ENCODE results near the gene OPTN. TPM values are rescaled to one million over a fixed set of nuclear protein-coding genes. Genes with fewer than 3 reads are reported as not detected.

The OPTN gene
- polyA plus RNA-seq, 3 donors, result 1.4 to 3.7 (median 2.6) TPM

DNA sequence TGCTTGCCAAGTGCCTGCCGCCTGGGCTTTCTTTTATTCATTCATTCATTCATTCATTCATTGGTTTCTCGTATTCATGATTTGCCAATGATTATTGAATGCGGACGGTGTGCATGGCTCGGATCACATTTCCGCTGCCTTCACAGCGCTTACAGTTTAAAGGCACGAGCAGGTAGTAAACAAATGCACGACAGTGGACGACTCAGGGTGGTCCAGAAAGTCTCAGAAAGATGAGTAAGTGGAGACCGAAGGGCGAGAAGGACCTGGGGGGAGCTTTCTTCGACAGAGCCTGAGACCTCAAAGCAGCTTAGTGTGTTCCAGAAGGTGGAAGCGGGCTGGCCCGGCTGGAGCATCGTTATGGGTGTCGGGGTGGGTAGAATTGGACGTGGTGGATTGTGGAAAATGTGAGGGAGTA, 61.9 kb downstream of the OPTN start:
- H3K9ac ChIP-seq (ENCODE audit: insufficient read depth, low read length, poor library complexity, severe bottlenecking), result no peak overlapping the region

GRCh38 chr10:13163859-13164258, 63.9 kb downstream of the OPTN start:
- no peak for TF ChIP-seq CTCF (IDR thresholded peaks at IDR 0.05)
- Histone ChIP-seq H3K27me3 (ENCODE audit: control insufficient read depth in 2 of 2, insufficient read depth in 2 of 2, low read length in 2 of 2) (no peaks in the 10 kb centered on the region), H3K79me2 (ENCODE audit: insufficient read depth, low read length) (peaks cover 12% of the 10 kb centered on the region), H3K4me1 (ENCODE audit: control insufficient read depth in 1 of 2, insufficient read depth in 2 of 2, low read length in 2 of 2) (peaks cover 14 to 21% of the 10 kb centered on the region in 2 donors), H3K4me2 (replicated peaks; ENCODE audit: extremely low read depth, low read length, poor library complexity, severe bottlenecking) (no peak overlapping the region), H4K20me1 (ENCODE audit: insufficient read depth, low read length) (no peaks in the 10 kb centered on the region), H3K9ac (ENCODE audit: insufficient read depth, low read length, poor library complexity, severe bottlenecking) (no peak overlapping the region), H3K4me3 (replicated peaks in 1 of 3; ENCODE audit: low read depth in 2 of 3, low read length in 3 of 3) (no peak overlapping the region), H3K9me3 (replicated peaks in 1 of 2; ENCODE audit: control insufficient read depth in 1 of 2, insufficient read depth in 1 of 2, low read length in 2 of 2) (no peaks in the 10 kb centered on the region), H3K36me3 (replicated peaks in 1 of 2; ENCODE audit: control insufficient read depth in 1 of 2, insufficient read depth in 2 of 2, low read length in 2 of 2) (peaks cover 0 to 15% of the 10 kb centered on the region in 2 donors), H3K27ac (ENCODE audit: low read depth in 1 of 2, low read length in 2 of 2) (no peak overlapping the region), H2AFZ (ENCODE audit: insufficient read depth, low read depth, low read length, poor library complexity, severe bottlenecking) (no peak overlapping the region)
- Mint-ChIP-seq H3K9me3 (peaks cover 0 to under 1% (median 0%) of the 10 kb centered on the region in 7 donors), H3K36me3 (peaks cover 5 to 18% of the 10 kb centered on the region in 2 donors), H3K27me3 (ENCODE audit: low read depth in 3 of 3) (peaks cover 0 to 5% (median 2%) of the 10 kb centered on the region in 3 donors), H3K27ac (no peak overlapping the region), H3K4me1 (peaks cover 19% of the 10 kb centered on the region), H3K4me3 (no peak overlapping the region)
- intact Hi-C loops (cut with micrococcal nuclease), result loop anchor here in 1 of 2 donors (5.0 kb wide), 1 partner anchor 138 kb away; the partner anchor contains the start of gene PHYH
- no peak for DNase-seq
- no CpG with 5 or more reads among the region's 3 CpGs for WGBS (ENCODE audit: insufficient coverage)

More for the DNA sequence above, 61.9 kb downstream of the OPTN start:
- Mint-ChIP-seq H3K4me1 (peaks cover 19% of the 10 kb centered on the region), H3K27ac (peak overlapping the region in 3 of 7 donors; percentile 8 to 19 (median 17)), H3K27me3 (ENCODE audit: low read depth in 3 of 3) (peaks cover 2 to 8% (median 7%) of the 10 kb centered on the region in 3 donors), H3K9me3 (peaks cover 0 to 3% (median 2%) of the 10 kb centered on the region in 7 donors), H3K4me3 (peak overlapping the region; percentile 76 to 89), H3K36me3 (peaks cover 3 to 10% of the 10 kb centered on the region in 2 donors)
- peaks cover 0 to 5% of the 10 kb centered on the region in 2 donors for H3K36me3 ChIP-seq (replicated peaks in 1 of 2; ENCODE audit: control insufficient read depth in 1 of 2, insufficient read depth in 2 of 2, low read length in 2 of 2)
- intact Hi-C loops (cut with micrococcal nuclease), result loop anchor here (2.0 to 5.0 kb wide), 2 partner anchors 140 to 141 kb away; partner anchors contain the start of gene PHYH (in 1 of the 2)
- no peaks in the 10 kb centered on the region for H3K27me3 ChIP-seq (ENCODE audit: control insufficient read depth in 2 of 2, insufficient read depth in 2 of 2, low read length in 2 of 2)
- no peak for DNase-seq
- H3K4me3 ChIP-seq (replicated peaks in 1 of 3; ENCODE audit: low read depth in 2 of 3, low read length in 3 of 3), result peak overlapping the region; percentile 14 to 71 (median 23)
- peak overlapping the region; percentile 87 for H3K4me2 ChIP-seq (replicated peaks; ENCODE audit: extremely low read depth, low read length, poor library complexity, severe bottlenecking)
- no peak for TF ChIP-seq CTCF (IDR thresholded peaks at IDR 0.05)
- H3K79me2 ChIP-seq (ENCODE audit: insufficient read depth, low read length), result peaks cover 12% of the 10 kb centered on the region
- WGBS (ENCODE audit: insufficient coverage), result 6% methylated on average over 18 of the region's 18 CpGs
- H3K4me1 ChIP-seq (ENCODE audit: control insufficient read depth in 1 of 2, insufficient read depth in 2 of 2, low read length in 2 of 2), result peaks cover 14 to 21% of the 10 kb centered on the region in 2 donors
- no peak overlapping the region for H3K27ac ChIP-seq (ENCODE audit: low read depth in 1 of 2, low read length in 2 of 2)
- no peaks in the 10 kb centered on the region for H4K20me1 ChIP-seq (ENCODE audit: insufficient read depth, low read length)
- H2AFZ ChIP-seq (ENCODE audit: insufficient read depth, low read depth, low read length, poor library complexity, severe bottlenecking), result peak overlapping the region; percentile 71
- H3K9me3 ChIP-seq (replicated peaks in 1 of 2; ENCODE audit: control insufficient read depth in 1 of 2, insufficient read depth in 1 of 2, low read length in 2 of 2), result no peaks in the 10 kb centered on the region
